Muscle of back (tissue), 11 donors: ENCODE results near the gene KCTD16. TPM values are rescaled to one million over a fixed set of nuclear protein-coding genes. Genes with fewer than 3 reads are reported as not detected.

Source experiments
- DNase-seq, 3 donors: peaks; one replicate each; pipeline versions ENCODE4 v3.0.0 to v3.0.0-alpha.2; 2013
- polyA plus RNA-seq, 10 donors: library from polyadenylated mRNA; unstranded; fragments of 120-200 nt; gene quantifications; one replicate each; pipeline ENCODE4 v1.2.1, GENCODE V29; 2013; ENCODE audit not compliant: insufficient read length in 10 of 10

Gene KCTD16
- polyA plus RNA-seq, 10 donors, result 0.05 to 0.19 (median 0.09) TPM

DNA sequence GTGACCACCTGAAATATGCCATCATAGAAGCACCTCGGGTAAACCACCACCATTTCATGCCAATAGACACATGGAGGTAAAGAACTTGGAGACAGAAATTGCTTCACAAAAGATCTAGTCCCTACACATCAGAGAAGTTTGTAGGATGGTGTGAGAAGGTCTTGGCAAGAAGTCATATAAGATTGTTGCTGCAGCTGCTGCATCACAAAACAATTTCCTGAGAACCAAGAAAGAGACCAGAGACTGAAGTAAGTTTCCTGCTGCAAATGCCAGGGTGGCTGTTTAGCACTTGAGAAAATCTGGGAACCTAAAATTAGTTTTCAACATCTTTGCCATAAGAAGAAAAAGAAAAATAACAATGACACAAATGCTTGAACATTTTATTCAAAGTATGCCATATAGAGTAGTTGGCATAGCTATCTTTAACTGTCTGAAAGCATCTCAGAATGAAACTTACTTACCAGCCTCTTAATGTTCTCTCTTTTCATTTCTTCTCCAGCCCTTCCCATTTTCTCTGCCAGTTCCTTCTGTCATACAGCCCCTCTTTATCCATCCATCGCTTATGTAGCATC lies 114.3 kb downstream of the KCTD16 start:
- DNase-seq, result no peak

DNA sequence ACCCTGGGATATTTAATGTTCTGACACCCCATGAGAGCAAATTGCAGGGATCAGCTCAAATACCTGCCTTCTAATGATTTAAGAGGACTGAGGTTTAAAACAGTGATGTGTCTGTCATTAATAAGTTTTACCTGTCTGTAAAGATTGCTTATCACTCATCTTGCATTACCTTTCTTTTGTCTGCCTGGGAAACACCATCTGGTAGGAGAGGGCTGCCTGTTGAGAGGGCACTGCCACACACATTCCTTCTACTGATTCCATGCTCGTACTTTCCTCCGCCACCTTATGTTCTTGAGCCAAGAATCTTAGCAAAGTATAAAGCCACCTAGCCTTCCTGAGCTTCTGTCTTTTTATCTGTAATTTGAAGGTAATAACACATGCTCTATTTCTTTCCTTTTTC lies 118.6 kb downstream of the KCTD16 start:
- DNase-seq, result no peak

DNA sequence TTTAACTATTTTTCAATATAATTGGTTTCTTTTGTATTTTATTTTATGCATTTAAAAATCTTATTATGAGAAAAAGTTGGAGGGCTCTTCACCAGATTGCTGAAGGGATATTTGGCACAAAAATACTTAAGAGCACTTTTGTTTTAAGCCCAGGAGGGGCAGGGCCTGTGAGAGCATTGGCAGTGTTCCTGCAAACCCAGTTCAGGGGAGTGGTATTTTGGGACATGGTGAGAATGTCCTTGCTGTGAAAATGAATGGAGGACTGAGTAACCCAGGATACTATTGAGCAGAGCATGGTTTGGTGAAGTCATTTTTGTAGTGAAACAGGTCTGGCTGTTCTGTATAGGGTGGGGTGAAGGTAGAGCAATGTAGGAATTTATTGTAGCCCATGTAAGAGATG lies 121.4 kb downstream of the KCTD16 start:
- no peak for DNase-seq

DNA sequence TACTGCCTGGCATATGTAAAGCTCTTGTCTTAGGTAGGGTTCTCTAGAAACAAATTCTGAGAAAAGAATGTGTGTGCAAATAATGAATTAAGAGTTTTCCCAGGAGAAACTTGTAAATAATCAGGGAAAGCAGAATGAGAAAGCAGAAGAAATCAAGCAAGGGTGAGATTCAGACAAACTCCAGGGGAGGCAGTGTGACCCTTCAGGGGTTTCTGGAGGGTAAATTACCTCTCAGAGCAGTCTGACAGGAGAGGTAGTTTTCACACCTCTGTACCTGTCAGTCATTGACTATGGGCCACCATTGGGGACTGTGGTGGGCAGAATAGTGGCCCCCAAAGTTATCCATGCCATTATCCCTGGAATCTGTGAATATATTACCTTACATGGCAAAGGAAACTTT lies 124.6 kb downstream of the KCTD16 start:
- no peak for DNase-seq

DNA sequence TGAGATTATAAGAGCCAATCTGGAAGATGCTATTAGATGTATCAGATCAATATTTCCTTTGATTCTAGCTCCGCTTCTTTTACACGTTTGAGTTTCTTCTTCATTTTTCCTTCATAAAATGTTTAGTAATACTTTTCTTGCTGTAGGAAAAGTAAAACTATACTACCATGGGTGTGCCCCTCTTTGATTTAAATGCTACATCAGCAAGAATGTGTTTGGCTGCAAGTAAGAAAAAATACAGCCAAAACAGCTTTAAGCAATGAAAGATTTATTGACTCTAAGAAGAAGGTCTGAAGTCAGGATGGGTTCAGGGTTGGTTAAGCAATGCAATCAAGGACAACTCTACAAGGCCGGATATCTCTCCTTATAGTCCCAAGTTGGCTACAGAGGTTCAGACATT lies 126.4 kb downstream of the KCTD16 start:
- DNase-seq, result no peak

DNA sequence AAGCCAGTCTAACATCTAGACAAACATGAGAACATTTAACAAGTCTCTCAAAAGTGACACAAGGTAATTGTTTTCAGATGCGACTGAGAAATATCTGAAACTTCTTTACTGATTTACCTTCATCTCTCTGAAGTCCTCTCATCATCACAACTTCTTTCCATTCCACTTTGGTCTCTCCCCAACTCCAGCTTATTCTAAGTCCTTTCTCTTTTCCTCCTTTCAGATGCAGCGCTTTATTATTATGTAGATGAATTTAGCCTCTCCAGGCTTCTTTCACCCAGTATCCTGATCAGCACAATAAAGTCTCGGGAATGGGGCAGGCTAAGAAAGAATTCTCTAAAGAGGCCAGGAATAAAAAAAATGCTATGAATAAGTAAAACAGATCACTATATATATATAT lies 128.0 kb downstream of the KCTD16 start:
- DNase-seq, result no peak

GRCh38 chr5:144304688-144305087 lies 134.0 kb downstream of the KCTD16 start:
- DNase-seq, result no peak

DNA sequence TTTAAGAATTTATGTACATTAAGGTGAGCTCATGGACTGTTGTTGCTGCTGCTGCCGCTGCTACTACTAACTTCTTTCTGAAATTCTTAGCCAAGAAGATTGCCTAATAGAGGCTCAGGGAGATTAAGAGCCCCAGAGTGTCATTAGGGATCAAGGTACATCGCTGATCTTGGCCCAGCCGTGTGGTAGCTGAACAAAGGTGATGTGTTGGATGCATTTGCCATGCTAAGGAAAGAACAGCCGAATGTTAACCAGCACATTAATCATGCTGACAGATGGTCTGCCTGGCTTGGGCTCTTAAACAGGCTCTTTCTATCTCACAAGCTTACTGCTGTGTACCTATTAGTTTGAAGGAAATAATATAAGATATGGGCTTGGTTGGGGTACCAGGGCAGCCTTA lies 137.1 kb downstream of the KCTD16 start:
- no peak for DNase-seq

- DNase-seq, result no peak
These were observed 137.5 kb downstream of the KCTD16 start for GRCh38 chr5:144308174-144308573.

DNA sequence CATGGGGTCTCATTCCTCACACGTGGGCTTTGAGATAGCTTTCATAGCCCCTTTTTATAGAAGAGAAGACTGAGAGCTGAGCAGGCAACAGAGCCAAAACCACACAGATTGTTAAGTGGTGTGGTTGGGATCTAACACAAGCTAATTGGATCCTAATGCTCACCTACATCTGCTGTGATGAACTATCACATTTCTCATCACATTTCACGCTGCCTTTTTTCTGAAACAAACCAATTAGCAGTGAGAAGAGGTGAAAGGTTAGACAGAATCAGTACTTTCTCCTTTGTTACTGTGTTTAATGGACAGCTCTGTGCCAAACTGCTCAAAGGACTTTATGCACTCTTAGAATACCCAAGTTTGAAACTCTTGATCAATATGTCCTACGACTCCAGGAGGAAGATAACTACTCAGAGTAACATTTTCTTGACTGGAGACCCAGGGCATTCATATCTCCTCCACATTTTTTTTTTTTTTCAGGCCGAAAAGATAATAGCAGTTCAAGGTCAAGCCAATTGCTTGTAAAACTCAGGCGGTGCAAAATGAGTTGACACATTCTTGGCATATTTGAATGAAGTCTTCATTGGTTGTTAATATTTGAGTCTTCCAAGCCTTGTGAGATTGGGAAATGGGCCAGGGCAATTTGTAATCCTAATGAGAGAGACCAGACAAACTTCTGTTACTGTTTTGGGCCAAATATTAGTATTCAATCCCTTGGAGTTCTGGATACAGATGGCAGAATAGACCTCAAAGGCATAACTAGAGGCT lies 138.4 kb downstream of the KCTD16 start:
- no peak for DNase-seq

DNA sequence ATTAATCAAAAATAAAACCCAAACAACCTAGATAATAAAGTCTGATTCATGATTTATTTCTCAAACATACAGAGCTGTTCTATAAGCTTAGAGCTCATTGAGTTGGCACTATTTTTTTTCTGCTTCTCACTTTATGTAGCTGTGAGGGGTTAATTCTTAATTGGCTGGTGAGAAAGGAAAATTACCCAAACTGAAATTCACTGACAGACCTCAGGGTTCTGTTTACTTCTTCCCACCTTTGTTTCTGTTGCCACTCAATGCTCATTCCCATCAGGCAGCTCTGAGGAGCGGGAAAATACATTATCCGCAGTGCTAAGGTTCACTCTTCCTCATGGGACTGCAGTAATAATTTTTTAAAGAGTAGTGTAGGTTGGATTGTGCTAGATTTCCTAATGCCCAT lies 139.9 kb downstream of the KCTD16 start:
- DNase-seq, result no peak

- DNase-seq, result no peak
These were observed 142.6 kb downstream of the KCTD16 start for GRCh38 chr5:144313147-144313726.

DNA sequence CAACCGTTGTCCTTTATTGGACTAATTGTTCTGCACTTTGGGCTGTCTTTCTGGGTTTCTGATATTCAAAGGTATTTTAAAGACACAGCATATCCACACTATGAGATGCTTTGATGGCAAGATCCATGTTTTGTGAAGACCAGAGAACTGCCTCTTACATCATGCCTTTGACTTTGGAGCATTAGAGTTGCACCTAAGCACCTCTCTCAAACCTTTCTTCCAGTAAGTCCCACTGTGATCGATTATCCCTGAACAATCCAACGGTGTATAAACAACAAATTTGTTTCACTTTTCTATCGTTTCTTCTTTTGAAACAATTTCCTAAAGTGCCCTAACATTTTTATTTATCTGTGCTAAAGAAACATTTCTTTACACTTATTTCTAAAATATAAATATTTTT lies 144.4 kb downstream of the KCTD16 start:
- DNase-seq, result no peak

DNA sequence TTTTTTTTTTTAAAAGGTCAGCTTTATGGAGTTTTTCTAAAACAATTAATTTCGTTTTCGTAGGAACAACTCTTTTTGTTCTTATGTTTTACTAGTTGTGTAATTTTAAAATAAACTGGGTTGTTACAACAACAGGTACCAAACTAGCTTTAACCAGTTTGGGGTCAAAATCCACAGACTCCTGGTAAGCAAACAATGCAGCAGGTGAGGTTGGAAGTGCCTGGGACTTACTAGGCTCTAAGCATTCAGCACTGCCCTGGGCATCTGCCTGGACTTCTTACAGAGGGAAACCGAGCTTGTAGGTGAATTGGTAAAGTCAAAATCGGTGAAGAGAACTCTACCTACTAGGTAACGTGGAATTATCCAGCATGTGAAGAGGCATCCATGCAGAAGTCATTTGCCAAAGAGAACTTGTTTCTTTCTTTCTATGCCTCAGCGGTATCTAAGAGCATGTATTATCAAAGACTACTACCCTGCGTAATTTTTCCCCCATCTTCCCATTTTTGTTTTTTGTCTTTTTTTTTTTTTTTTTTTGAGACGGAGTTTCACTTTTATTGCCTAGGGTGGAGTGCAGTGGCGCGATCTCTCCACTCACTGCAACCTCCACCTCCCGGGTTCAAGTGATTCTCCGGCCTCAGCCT lies 145.4 kb downstream of the KCTD16 start:
- no peak for DNase-seq

DNA sequence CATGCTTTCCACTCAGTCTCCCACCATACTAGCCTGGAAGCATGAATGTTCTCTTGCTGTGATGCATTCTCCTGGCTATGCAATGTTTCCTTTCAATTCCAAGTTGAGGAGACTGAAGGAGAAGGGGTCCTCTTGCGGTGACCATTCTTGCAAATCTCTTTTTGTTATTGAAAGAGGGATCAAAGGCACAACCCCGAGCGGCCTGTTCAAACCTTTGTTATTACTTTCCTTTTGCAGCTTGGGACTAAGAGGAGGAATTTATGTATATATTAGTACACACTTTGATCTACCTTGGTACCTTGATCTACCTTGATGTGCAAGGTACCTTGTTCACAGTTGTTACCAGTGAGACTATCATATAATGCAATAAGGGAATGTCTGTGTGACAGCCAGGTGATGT lies 147.3 kb downstream of the KCTD16 start:
- DNase-seq, result no peak

DNA sequence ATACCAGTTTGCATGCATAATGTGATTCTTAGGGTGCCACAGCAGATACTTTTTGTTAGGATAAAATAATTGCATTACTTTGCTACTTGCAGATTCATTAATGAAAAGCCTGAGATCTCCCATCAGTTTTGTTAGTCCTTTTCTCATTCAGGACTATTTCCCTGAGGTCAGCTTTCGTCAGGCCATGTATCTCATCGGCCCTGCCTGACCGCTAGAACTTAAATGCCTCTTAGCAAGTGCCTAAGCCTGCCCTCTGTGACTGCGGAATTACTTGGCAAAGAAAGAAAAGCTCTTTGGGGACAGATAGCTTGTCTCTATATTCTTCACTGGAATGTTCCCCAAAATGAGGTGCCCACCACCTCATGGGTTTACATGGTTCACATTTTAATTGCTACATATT lies 147.8 kb downstream of the KCTD16 start:
- DNase-seq, result no peak

- DNase-seq, result no peak
These were observed 152.5 kb downstream of the KCTD16 start for GRCh38 chr5:144323181-144323580.

- no peak for DNase-seq
These were observed 154.9 kb downstream of the KCTD16 start for GRCh38 chr5:144325532-144325931.

DNA sequence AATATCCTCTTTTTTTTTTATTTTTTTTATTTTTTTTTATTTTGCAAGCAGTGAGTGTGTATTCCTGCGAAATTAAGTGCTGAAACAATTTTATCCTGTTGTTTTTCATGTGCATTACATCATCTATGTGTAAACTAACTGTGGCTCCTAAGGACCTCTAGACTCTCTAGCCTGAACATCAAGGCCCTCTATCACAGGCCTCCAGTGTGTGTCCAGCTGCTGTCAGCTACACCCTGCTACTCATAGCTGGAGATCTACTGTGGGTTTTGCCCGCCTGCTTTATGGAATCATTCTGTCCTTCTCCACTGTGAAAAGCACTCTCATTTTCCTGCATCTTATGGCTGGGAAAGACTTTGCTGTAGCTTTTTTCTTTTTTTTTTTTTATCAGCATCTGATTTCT lies 157.8 kb downstream of the KCTD16 start:
- DNase-seq, result no peak

DNA sequence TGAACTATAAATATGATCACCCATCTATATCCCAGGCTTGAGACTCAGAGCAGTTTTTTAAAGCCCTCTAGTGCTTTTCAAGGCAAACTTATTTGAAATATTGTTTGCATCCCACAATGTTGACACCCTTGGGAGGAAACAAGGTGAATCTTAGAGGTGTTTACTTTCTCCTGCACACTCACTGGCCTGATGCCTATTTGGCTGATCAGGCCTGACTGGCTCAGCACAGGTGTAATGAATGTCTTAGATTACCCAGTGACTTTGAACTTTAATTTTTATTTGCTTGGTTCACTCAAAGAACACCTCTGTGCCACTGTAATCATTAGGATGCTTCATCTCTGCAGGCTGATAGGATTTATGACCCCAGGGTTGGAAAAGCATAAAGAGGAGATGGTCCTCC lies 158.3 kb downstream of the KCTD16 start:
- DNase-seq, result no peak

- no peak for DNase-seq
These were observed 159.0 kb downstream of the KCTD16 start for GRCh38 chr5:144329681-144330080.

GRCh38 chr5:144331361-144331760 lies 160.7 kb downstream of the KCTD16 start:
- DNase-seq, result no peak

DNA sequence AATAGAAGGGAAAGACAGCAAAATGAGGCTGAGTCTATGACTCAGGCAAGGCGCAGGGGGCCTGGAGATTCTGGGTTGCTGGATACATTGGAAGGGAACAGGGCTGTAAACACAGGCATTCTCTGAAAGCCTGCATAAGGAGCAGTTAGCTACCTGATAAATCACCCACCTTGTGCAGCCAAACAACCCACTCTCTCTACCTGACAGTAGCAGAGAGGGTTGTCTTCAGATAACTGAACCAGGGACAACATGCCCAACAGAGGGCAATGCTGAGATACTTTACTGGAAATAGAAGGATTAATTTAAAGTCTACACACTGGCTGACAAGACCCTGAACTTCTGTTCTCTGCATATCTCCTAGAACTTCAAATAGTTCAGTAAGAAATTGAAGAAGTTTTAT lies 161.6 kb downstream of the KCTD16 start:
- no peak for DNase-seq
